Measurements from ENCODE around the gene HIVEP3.

DNA sequence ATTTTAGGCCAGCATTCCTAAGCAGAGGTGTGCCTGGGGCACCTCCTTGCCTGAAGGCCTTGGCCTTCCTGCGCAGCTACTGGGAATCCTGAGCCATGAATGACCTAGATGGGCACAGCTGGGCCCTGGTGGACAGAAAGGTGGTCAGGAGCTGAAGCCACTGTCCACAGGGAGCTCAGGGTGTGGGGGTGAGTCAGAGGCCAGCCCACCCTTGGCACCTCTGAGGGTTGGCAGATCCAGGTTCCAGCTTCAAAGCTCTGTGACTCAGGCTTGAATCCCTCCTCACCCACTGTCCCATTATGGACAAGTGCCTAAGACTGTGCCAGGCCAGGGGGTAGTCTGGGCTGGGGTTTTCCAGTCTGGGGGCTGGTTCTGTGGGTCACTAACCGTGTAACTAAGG lies 427.8 kb downstream of the HIVEP3 start:
- TF ChIP-seq, protein P1, sequence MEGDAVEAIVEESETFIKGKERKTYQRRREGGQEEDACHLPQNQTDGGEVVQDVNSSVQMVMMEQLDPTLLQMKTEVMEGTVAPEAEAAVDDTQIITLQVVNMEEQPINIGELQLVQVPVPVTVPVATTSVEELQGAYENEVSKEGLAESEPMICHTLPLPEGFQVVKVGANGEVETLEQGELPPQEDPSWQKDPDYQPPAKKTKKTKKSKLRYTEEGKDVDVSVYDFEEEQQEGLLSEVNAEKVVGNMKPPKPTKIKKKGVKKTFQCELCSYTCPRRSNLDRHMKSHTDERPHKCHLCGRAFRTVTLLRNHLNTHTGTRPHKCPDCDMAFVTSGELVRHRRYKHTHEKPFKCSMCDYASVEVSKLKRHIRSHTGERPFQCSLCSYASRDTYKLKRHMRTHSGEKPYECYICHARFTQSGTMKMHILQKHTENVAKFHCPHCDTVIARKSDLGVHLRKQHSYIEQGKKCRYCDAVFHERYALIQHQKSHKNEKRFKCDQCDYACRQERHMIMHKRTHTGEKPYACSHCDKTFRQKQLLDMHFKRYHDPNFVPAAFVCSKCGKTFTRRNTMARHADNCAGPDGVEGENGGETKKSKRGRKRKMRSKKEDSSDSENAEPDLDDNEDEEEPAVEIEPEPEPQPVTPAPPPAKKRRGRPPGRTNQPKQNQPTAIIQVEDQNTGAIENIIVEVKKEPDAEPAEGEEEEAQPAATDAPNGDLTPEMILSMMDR (conservative IDR thresholded peaks at IDR 0.05; ENCODE audit: low read length), result no peak
- TF ChIP-seq EZH2phosphoT487 (IDR thresholded peaks at IDR 0.05; ENCODE audit: borderline replicate concordance), result no peak

All from Loucy (cell line).